ENCODE results near the gene LRMDA. TPM values are rescaled to one million over a fixed set of nuclear protein-coding genes. Genes with fewer than 3 reads are reported as not detected.
A peak's percentile ranks its signal among the peaks of the same experiment; 100 is the strongest.

The LRMDA gene
- total and polyA plus RNA-seq, 4 experiments from 2014 or later: not detected

- no peak overlapping the region for H3K4me3 ChIP-seq (ENCODE audit: low read length in 2 of 2)
- H3K27me3 ChIP-seq (ENCODE audit: insufficient read depth, low read length): no peaks in the 10 kb centered on the region
- no peaks in the 10 kb centered on the region for H3K9me3 ChIP-seq (ENCODE audit: control insufficient read depth in 1 of 2, low read length in 2 of 2)
- Mint-ChIP-seq H3K4me3 (no peak overlapping the region), H3K36me3 (no peaks in the 10 kb centered on the region), H3K4me1 (no peaks in the 10 kb centered on the region), H3K27ac (no peak overlapping the region), H3K9me3 (peaks cover 0 to 4% (median under 1%) of the 10 kb centered on the region in 8 donors), H3K27me3 (peaks cover 0 to 3% of the 10 kb centered on the region in 2 donors)
- POLR2A ChIA-PET (ENCODE audit: partially characterized antibody): no interaction called here
- no peaks in the 10 kb centered on the region for H3K4me1 ChIP-seq (ENCODE audit: insufficient read depth, low read length)
- no peak overlapping the region for H3K27ac ChIP-seq (ENCODE audit: low read depth, low read length)
- H3K36me3 ChIP-seq (ENCODE audit: insufficient read depth, low read length): no peaks in the 10 kb centered on the region
- CTCF ChIA-PET (ENCODE audit: partially characterized antibody): no interaction called here
- intact Hi-C loops (cut with micrococcal nuclease): no loop called here
- DNase-seq: no peak
These were observed 616.1 kb downstream of the LRMDA start for GRCh38 chr10:76047521-76047920.

DNA sequence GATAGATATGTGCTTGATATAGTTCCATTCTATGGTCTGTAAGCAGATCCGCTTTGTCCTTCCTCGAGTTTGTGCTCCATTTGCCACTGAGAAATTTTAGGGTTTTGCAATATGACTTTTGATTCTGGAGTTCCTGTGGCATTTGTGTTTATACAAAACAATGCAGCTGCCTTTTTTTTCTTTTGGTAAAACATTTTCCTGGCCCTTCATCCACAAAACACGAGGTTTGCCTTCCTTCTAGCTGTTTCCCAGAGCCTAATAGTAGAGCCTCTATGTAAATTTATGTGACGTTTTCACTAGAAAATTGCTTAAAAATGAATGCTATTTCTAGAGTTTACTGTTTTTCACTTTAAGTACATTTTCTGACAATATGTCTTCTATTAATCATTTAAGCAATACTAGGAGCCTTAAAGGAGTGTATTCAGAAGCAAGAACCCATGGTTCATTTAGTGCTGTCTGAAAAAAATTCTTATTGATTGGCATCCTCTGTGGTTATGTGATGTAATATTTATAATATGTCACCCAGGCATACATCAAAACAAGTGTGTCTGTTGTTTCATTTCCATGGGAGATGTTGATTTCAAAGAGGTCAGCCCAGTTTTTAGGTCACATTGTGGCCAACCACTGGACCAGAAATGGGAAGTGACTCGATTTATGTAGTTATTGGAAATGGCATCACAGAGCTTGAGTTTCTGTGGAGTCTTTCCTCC, 618.3 kb downstream of the LRMDA start:
- Mint-ChIP-seq H3K4me3 (no peak overlapping the region), H3K36me3 (no peaks in the 10 kb centered on the region), H3K27ac (no peak overlapping the region), H3K27me3 (peaks cover 0 to 3% of the 10 kb centered on the region in 2 donors), H3K4me1 (no peaks in the 10 kb centered on the region), H3K9me3 (peaks cover 0 to 5% (median 3%) of the 10 kb centered on the region in 8 donors)
- Histone ChIP-seq H3K4me1 (ENCODE audit: insufficient read depth, low read length) (no peaks in the 10 kb centered on the region), H3K27me3 (ENCODE audit: insufficient read depth, low read length) (no peaks in the 10 kb centered on the region), H3K4me3 (ENCODE audit: low read length in 2 of 2) (no peak overlapping the region), H3K27ac (ENCODE audit: low read depth, low read length) (no peak overlapping the region), H3K36me3 (ENCODE audit: insufficient read depth, low read length) (no peaks in the 10 kb centered on the region), H3K9me3 (ENCODE audit: control insufficient read depth in 1 of 2, low read length in 2 of 2) (no peaks in the 10 kb centered on the region)
- ChIA-PET CTCF (ENCODE audit: partially characterized antibody) (interaction anchor here (2.1 kb wide), 1 partner anchor 13 kb away, joined by 6 read pairs; no protein-coding TSS in a partner anchor), POLR2A (ENCODE audit: partially characterized antibody) (no interaction called here)
- DNase-seq: no peak
- intact Hi-C loops (cut with micrococcal nuclease): no loop called here

GRCh38 chr10:76050291-76050625, 618.8 kb downstream of the LRMDA start:
- Histone ChIP-seq H3K4me1 (ENCODE audit: insufficient read depth, low read length) (no peaks in the 10 kb centered on the region), H3K36me3 (ENCODE audit: insufficient read depth, low read length) (no peaks in the 10 kb centered on the region), H3K4me3 (ENCODE audit: low read length in 2 of 2) (no peak overlapping the region), H3K27ac (ENCODE audit: low read depth, low read length) (no peak overlapping the region), H3K9me3 (ENCODE audit: control insufficient read depth in 1 of 2, low read length in 2 of 2) (no peaks in the 10 kb centered on the region), H3K27me3 (ENCODE audit: insufficient read depth, low read length) (no peaks in the 10 kb centered on the region)
- Mint-ChIP-seq H3K4me1 (no peaks in the 10 kb centered on the region), H3K4me3 (no peak overlapping the region), H3K9me3 (peaks cover 0 to 8% (median 3%) of the 10 kb centered on the region in 8 donors), H3K36me3 (no peaks in the 10 kb centered on the region), H3K27ac (no peak overlapping the region), H3K27me3 (peaks cover 0 to 3% of the 10 kb centered on the region in 2 donors)
- intact Hi-C loops (cut with micrococcal nuclease): no loop called here
- POLR2A ChIA-PET (ENCODE audit: partially characterized antibody): no interaction called here
- CTCF ChIA-PET (ENCODE audit: partially characterized antibody): interaction anchor here (2.1 kb wide), 1 partner anchor 14 kb away, joined by 6 read pairs; no protein-coding TSS in a partner anchor
- no peak for DNase-seq

DNA sequence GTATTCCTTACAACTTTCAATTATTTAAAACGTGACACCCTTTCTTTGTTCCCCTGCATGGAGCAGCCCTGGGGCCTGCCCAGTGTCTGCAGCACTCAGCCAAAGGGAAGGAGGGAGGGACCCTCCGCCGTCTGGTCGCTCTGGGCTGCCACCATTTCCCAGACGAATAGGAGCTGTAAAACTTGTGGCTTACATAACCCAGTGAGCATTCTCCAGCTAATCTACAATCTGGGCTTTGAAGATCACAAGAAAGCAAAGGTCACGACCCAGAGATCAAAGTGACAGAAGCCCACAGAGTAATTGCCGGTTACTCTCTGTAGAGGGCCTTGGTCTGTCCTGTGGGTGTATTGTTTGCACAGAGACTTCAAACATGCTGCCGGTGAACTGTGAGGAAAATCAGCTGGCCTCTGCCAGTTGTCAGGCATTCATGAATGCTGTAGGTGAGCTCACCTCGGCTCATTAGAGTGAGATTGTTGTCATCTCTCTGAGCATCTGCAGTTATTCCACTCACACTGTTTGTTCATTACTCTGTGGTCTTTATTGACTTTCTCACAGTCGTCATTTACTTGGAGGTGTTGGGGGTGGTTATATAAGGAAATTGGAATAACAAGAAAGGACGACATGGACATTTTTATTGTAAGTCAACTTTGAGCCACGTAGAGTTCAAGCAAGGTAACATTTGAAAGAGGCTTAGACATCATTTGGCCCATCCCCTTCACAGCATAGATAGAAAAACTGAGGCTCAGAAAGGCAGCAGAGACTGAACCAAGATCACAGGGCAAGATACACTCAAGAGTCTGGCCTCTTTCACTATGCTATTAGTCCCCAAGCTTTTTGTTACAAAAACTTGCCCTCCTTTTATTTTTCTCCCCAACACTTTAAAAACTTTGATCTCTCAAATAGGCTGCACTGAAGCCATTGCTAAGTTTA, 619.8 kb downstream of the LRMDA start:
- no peaks in the 10 kb centered on the region for H3K4me1 ChIP-seq (ENCODE audit: insufficient read depth, low read length)
- no peak overlapping the region for H3K4me3 ChIP-seq (ENCODE audit: low read length in 2 of 2)
- Mint-ChIP-seq H3K36me3 (no peaks in the 10 kb centered on the region), H3K4me1 (no peaks in the 10 kb centered on the region), H3K27ac (no peak overlapping the region), H3K27me3 (peaks cover 0 to 3% of the 10 kb centered on the region in 2 donors), H3K9me3 (peaks cover 0 to 8% (median 4%) of the 10 kb centered on the region in 8 donors), H3K4me3 (peak overlapping the region in 1 of 8 donors; percentile 3)
- no peaks in the 10 kb centered on the region for H3K27me3 ChIP-seq (ENCODE audit: insufficient read depth, low read length)
- DNase-seq: no peak
- CTCF ChIA-PET (ENCODE audit: partially characterized antibody): interaction anchor here (2.1 kb wide), 1 partner anchor 15 kb away, joined by 6 read pairs; no protein-coding TSS in a partner anchor
- no peaks in the 10 kb centered on the region for H3K36me3 ChIP-seq (ENCODE audit: insufficient read depth, low read length)
- H3K27ac ChIP-seq (ENCODE audit: low read depth, low read length): no peak overlapping the region
- POLR2A ChIA-PET (ENCODE audit: partially characterized antibody): no interaction called here
- no peaks in the 10 kb centered on the region for H3K9me3 ChIP-seq (ENCODE audit: control insufficient read depth in 1 of 2, low read length in 2 of 2)
- intact Hi-C loops (cut with micrococcal nuclease): no loop called here

GRCh38 chr10:76052682-76053503, 621.5 kb downstream of the LRMDA start:
- Histone ChIP-seq H3K4me3 (ENCODE audit: low read length in 2 of 2) (no peak overlapping the region), H3K9me3 (ENCODE audit: control insufficient read depth in 1 of 2, low read length in 2 of 2) (no peaks in the 10 kb centered on the region), H3K36me3 (ENCODE audit: insufficient read depth, low read length) (no peaks in the 10 kb centered on the region), H3K27ac (ENCODE audit: low read depth, low read length) (no peak overlapping the region), H3K4me1 (ENCODE audit: insufficient read depth, low read length) (no peaks in the 10 kb centered on the region), H3K27me3 (ENCODE audit: insufficient read depth, low read length) (no peaks in the 10 kb centered on the region)
- Mint-ChIP-seq H3K27me3 (peaks cover 1 to 3% of the 10 kb centered on the region in 2 donors), H3K27ac (no peak overlapping the region), H3K4me3 (no peak overlapping the region), H3K4me1 (no peaks in the 10 kb centered on the region), H3K36me3 (no peaks in the 10 kb centered on the region), H3K9me3 (peaks cover 0 to 9% (median 5%) of the 10 kb centered on the region in 8 donors)
- intact Hi-C loops (cut with micrococcal nuclease): no loop called here
- DNase-seq: no peak
- POLR2A ChIA-PET (ENCODE audit: partially characterized antibody): no interaction called here
- CTCF ChIA-PET (ENCODE audit: partially characterized antibody): no interaction called here

DNA sequence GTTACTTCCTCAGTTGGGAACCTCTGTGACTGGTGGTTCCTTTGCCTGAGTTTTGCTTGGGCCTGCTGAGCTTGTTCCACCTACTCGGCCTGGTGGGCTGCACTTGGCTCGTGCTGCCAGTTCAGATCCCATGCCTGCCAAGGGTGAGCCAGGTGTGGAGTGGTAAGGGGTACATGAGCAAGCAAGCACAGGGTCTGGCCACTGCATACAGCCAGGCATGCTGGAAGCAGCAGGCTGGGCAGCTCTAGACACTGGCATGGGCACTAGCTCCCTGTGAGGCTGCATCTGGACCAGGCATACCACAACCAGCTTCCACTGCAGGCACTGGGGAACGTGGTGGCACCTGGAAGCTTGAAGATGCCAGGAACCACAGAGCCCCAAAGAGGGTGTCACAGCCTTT, 624.0 kb downstream of the LRMDA start:
- H3K27ac Mint-ChIP-seq: no peak overlapping the region
- intact Hi-C loops (cut with micrococcal nuclease): no loop called here

DNA sequence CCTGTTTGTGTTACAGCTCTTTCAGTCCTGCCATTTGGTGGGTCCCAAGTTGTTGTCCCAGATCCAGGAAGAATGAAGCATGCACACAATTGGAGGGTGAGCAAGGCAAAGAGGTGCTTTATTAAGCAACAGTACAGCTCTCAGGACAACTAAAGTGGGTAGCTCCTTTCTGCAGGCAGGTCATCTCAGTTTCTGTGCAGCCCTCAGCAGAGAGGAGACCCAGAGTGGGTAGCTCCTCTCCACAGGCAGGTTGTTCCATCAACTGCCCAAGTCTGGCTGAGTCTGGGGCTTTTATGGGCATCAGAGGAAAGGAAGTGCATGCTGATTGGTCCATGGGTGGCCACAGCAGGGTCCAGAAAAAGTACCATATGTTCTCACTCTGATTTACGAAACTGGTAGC, 624.5 kb downstream of the LRMDA start:
- Mint-ChIP-seq H3K27ac (no peak overlapping the region), H3K27me3 (peaks cover 1 to 3% of the 10 kb centered on the region in 2 donors), H3K9me3 (peaks cover 0 to 9% (median 5%) of the 10 kb centered on the region in 8 donors), H3K4me3 (no peak overlapping the region), H3K4me1 (no peaks in the 10 kb centered on the region), H3K36me3 (no peaks in the 10 kb centered on the region)
- Histone ChIP-seq H3K4me1 (ENCODE audit: insufficient read depth, low read length) (no peaks in the 10 kb centered on the region), H3K36me3 (ENCODE audit: insufficient read depth, low read length) (no peaks in the 10 kb centered on the region), H3K9me3 (ENCODE audit: control insufficient read depth in 1 of 2, low read length in 2 of 2) (no peaks in the 10 kb centered on the region), H3K4me3 (ENCODE audit: low read length in 2 of 2) (no peak overlapping the region), H3K27ac (ENCODE audit: low read depth, low read length) (no peak overlapping the region), H3K27me3 (ENCODE audit: insufficient read depth, low read length) (no peaks in the 10 kb centered on the region)
- intact Hi-C loops (cut with micrococcal nuclease): no loop called here
- no peak for DNase-seq
- ChIA-PET CTCF (ENCODE audit: partially characterized antibody) (no interaction called here), POLR2A (ENCODE audit: partially characterized antibody) (no interaction called here)

More for the DNA sequence above, 624.0 kb downstream of the LRMDA start:
- ChIA-PET POLR2A (ENCODE audit: partially characterized antibody) (no interaction called here), CTCF (ENCODE audit: partially characterized antibody) (no interaction called here)
- Histone ChIP-seq H3K27me3 (ENCODE audit: insufficient read depth, low read length) (no peaks in the 10 kb centered on the region), H3K4me3 (ENCODE audit: low read length in 2 of 2) (no peak overlapping the region), H3K4me1 (ENCODE audit: insufficient read depth, low read length) (no peaks in the 10 kb centered on the region), H3K27ac (ENCODE audit: low read depth, low read length) (no peak overlapping the region), H3K36me3 (ENCODE audit: insufficient read depth, low read length) (no peaks in the 10 kb centered on the region), H3K9me3 (ENCODE audit: control insufficient read depth in 1 of 2, low read length in 2 of 2) (no peaks in the 10 kb centered on the region)
- H3K27me3 Mint-ChIP-seq: peaks cover 1 to 3% of the 10 kb centered on the region in 2 donors
- no peaks in the 10 kb centered on the region for H3K36me3 Mint-ChIP-seq
- H3K4me1 Mint-ChIP-seq: no peaks in the 10 kb centered on the region
- H3K9me3 Mint-ChIP-seq: peaks cover 0 to 9% (median 5%) of the 10 kb centered on the region in 8 donors
- no peak for DNase-seq
- H3K4me3 Mint-ChIP-seq: no peak overlapping the region
